ENCODE data around the gene KIF3C.

DNA sequence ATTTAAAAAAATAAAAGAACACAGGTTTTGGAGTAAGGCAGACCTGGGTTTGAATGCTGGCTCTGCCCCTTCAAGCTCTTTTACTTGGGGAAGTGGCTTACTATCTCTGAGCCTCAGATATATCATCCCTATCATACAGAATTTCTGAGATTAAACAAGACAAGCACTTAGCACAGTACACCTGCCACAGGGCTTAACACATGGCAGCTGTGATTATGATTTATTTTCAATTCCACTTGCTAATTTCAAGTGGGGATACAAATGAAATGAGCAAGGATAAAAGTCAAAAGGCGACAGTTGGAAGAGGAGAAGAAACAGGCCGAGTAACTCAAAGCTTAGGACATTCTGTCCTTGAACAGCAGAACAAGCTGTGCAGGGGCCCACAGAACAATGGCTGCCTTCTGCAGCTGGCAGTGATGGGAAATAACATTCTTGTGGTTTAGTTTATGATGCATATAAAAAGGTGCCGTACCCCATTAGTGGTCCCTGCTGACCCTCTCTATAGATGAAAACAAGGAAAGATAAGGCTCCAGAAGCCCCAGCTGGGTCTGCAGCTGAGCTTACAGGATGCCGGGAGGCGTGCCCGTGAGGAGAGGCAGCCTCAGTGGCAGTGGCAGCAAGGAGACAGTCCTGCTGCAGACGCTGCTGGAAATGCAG, 45.3 kb downstream of the KIF3C start:
- TF ChIP-seq EZH2 (IDR thresholded peaks at IDR 0.05; ENCODE audit: low read length, missing control alignments): no peak
- TF ChIP-seq, protein P1, sequence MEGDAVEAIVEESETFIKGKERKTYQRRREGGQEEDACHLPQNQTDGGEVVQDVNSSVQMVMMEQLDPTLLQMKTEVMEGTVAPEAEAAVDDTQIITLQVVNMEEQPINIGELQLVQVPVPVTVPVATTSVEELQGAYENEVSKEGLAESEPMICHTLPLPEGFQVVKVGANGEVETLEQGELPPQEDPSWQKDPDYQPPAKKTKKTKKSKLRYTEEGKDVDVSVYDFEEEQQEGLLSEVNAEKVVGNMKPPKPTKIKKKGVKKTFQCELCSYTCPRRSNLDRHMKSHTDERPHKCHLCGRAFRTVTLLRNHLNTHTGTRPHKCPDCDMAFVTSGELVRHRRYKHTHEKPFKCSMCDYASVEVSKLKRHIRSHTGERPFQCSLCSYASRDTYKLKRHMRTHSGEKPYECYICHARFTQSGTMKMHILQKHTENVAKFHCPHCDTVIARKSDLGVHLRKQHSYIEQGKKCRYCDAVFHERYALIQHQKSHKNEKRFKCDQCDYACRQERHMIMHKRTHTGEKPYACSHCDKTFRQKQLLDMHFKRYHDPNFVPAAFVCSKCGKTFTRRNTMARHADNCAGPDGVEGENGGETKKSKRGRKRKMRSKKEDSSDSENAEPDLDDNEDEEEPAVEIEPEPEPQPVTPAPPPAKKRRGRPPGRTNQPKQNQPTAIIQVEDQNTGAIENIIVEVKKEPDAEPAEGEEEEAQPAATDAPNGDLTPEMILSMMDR (conservative IDR thresholded peaks at IDR 0.05 in 1 of 2, IDR thresholded peaks at IDR 0.05 in 1 of 2; ENCODE audit: low read depth in 1 of 2, low read length in 2 of 2): no peak

Measured in fibroblast of lung (primary cell).